CD4-positive, alpha-beta T cell treated with Interleukin-6 at 100 ng/mL for 8 hours (primary cell): ENCODE results near the gene DDX25.
"Not testable (repeated sequence)": the region's sequence is repeated elsewhere in the genome, so short reads cannot be mapped to it uniquely, and the experiment has no call there.

Source experiments
- DNase-seq: peaks from one replicate; pipeline ENCODE4 v3.0.0-alpha.2; 2020; ENCODE audit warnings: mixed read lengths, low spot score

The DDX25 gene

GRCh38 chr11:125903711-125904659 is at the start of gene DDX25:
Gene DDX25, plus strand, starts transcription at chr11:125904508. Its CDS starts 10 bp downstream, at chr11:125904518.
- no peak for DNase-seq

- DNase-seq: not testable (repeated sequence)
Measured at GRCh38 chr11:125857670-125858069, 46.6 kb upstream of the DDX25 start.

- DNase-seq: not testable (repeated sequence)
Measured at GRCh38 chr11:125862786-125863185, 41.5 kb upstream of the DDX25 start.

GRCh38 chr11:125865354-125865753 is 39.0 kb upstream of the DDX25 start:
- not testable (repeated sequence) for DNase-seq

GRCh38 chr11:125869521-125869920 is 34.8 kb upstream of the DDX25 start:
- no peak for DNase-seq

GRCh38 chr11:125871391-125872137 is 32.7 kb upstream of the DDX25 start:
- no peak for DNase-seq

GRCh38 chr11:125872138-125872491 is 32.2 kb upstream of the DDX25 start:
- no peak for DNase-seq

GRCh38 chr11:125873881-125874555 is 30.3 kb upstream of the DDX25 start:
- DNase-seq: no peak

GRCh38 chr11:125874556-125875124 is 29.7 kb upstream of the DDX25 start:
- peak; percentile 41 for DNase-seq

- DNase-seq: no peak
Measured at GRCh38 chr11:125881291-125881690, 23.0 kb upstream of the DDX25 start.

- no peak for DNase-seq
Measured at GRCh38 chr11:125883375-125883774, 20.9 kb upstream of the DDX25 start.

GRCh38 chr11:125886997-125887372 is 17.3 kb upstream of the DDX25 start:
- peak; percentile 25 for DNase-seq

- peak; percentile 93 for DNase-seq
Measured at GRCh38 chr11:125887373-125888324, 16.7 kb upstream of the DDX25 start, which contains the start of gene HYLS1. Gene HYLS1, plus strand, starts transcription at chr11:125887668. Its CDS starts 11,701 bp downstream, at chr11:125899369.

GRCh38 chr11:125890447-125891100 is 13.7 kb upstream of the DDX25 start:
- no peak for DNase-seq

GRCh38 chr11:125892071-125892470 is 12.2 kb upstream of the DDX25 start:
- DNase-seq: no peak

GRCh38 chr11:125892994-125893393 is 11.3 kb upstream of the DDX25 start:
- no peak for DNase-seq

GRCh38 chr11:125901872-125902271 is 2.4 kb upstream of the DDX25 start:
- no peak for DNase-seq

- DNase-seq: no peak
Measured at GRCh38 chr11:125902277-125902926, 1.9 kb upstream of the DDX25 start.

GRCh38 chr11:125902927-125903710 is 1.2 kb upstream of the DDX25 start, which contains the start of gene PUS3:
Gene PUS3, minus strand, starts transcription at chr11:125903206. Its CDS starts 6,922 bp downstream, at chr11:125896284.
- peak; percentile 86 for DNase-seq
